ENCODE measurements around the gene NRXN3. TPM values are rescaled to one million over a fixed set of nuclear protein-coding genes. Genes with fewer than 3 reads are reported as not detected.

NRXN3 gene
- total RNA-seq, 1 donor from 2014 or later = 5.9 TPM

DNA sequence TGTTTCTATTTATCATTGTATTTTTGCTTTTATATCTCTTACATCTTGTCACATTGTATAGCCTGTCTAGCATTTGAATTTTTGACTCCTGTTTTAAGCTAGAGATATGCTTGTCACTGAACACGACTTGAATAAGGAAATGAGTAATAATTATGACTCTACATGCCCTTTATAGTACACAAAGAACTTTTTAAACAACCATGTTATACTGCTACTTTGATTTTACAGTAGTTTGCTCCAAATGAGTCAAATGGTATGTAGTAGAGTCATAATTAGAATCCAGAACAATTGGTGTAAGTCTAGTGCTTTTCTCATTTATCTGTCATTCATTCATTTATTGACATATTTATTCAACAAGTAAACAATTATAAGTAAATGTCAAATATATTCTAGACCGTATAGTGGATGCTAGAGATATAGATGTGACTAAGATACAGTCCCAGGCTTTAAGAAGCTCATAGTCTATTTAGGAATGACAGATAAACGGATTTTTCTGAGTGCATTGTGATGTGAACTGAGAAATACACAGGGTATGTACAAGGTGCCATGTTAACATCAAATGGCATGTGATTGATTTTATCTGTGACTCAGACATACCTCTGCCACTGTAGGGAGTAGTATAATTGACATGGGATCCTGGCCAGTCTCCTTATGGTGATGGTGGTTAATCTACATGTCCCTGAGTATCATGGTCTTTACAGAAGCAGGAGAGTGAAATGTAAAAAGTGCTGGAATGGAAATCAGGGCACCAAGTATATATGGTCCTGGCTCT lies 1241.4 kb downstream of the NRXN3 start:
- H3K9me3 Mint-ChIP-seq = peaks cover 2% of the 10 kb centered on the region
- no peak overlapping the region for H3K4me2 ChIP-seq
- no peaks in the 10 kb centered on the region for H3K27me3 ChIP-seq
- H3K79me2 ChIP-seq (ENCODE audit: low read depth) = no peaks in the 10 kb centered on the region
- H3K9ac ChIP-seq = no peak overlapping the region
- DNase-seq (ENCODE audit: low spot score) = no peak
- no peaks in the 10 kb centered on the region for H3K36me3 ChIP-seq
- peaks cover 20% of the 10 kb centered on the region for H3F3A ChIP-seq (ENCODE audit: low read depth)
- no peak for TF ChIP-seq EZH2phosphoT487 (IDR thresholded peaks at IDR 0.05)
- TF ChIP-seq, protein P1, sequence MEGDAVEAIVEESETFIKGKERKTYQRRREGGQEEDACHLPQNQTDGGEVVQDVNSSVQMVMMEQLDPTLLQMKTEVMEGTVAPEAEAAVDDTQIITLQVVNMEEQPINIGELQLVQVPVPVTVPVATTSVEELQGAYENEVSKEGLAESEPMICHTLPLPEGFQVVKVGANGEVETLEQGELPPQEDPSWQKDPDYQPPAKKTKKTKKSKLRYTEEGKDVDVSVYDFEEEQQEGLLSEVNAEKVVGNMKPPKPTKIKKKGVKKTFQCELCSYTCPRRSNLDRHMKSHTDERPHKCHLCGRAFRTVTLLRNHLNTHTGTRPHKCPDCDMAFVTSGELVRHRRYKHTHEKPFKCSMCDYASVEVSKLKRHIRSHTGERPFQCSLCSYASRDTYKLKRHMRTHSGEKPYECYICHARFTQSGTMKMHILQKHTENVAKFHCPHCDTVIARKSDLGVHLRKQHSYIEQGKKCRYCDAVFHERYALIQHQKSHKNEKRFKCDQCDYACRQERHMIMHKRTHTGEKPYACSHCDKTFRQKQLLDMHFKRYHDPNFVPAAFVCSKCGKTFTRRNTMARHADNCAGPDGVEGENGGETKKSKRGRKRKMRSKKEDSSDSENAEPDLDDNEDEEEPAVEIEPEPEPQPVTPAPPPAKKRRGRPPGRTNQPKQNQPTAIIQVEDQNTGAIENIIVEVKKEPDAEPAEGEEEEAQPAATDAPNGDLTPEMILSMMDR (IDR thresholded peaks at IDR 0.05) = no peak
- TF ChIP-seq EZH2 (IDR thresholded peaks at IDR 0.05) = no peak
- no peak overlapping the region for H3K4me3 Mint-ChIP-seq
- H3K27me3 Mint-ChIP-seq (ENCODE audit: insufficient read depth, low read depth) = no peaks in the 10 kb centered on the region
- no peak overlapping the region for H3K4me3 ChIP-seq
- peaks cover 40% of the 10 kb centered on the region for H3K4me1 ChIP-seq
- no peak overlapping the region for H3K27ac Mint-ChIP-seq
- H3K36me3 Mint-ChIP-seq = no peaks in the 10 kb centered on the region
- H3K27ac ChIP-seq = no peak overlapping the region
- no peaks in the 10 kb centered on the region for H3K9me3 ChIP-seq (ENCODE audit: low read depth)
- no peaks in the 10 kb centered on the region for H4K20me1 ChIP-seq (ENCODE audit: low read depth)
- H2AFZ ChIP-seq (replicated peaks) = no peak overlapping the region
- peaks cover 31% of the 10 kb centered on the region for H3K4me1 Mint-ChIP-seq

DNA sequence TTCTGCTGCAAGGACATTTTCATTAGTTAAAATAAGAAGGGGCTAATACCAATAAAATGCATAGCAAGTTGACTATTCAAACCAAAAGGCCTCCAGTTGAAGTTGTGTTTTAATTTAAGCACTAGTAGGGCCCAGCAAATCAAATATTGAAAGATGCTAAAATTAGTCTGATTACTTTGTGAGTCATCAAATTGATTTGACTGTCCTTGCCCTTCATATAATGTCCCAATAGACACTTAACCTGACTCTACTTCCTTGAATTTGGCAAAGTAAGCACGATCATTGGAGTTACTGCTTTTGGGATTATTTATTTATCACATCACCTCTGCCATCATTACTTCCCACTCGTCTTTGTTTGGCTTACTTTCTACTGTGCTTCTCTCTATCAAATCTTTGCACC lies 1242.6 kb downstream of the NRXN3 start:
- H3K4me3 Mint-ChIP-seq = no peak overlapping the region
- peaks cover 27% of the 10 kb centered on the region for H3K4me1 Mint-ChIP-seq
- peaks cover 3% of the 10 kb centered on the region for H3K9me3 Mint-ChIP-seq
- Histone ChIP-seq H3F3A (ENCODE audit: low read depth) (peaks cover 16% of the 10 kb centered on the region), H3K27ac (no peak overlapping the region), H3K4me2 (no peak overlapping the region), H3K9me3 (ENCODE audit: low read depth) (no peaks in the 10 kb centered on the region), H3K36me3 (no peaks in the 10 kb centered on the region), H2AFZ (replicated peaks) (no peak overlapping the region), H3K79me2 (ENCODE audit: low read depth) (no peaks in the 10 kb centered on the region), H3K27me3 (no peaks in the 10 kb centered on the region), H3K4me1 (peaks cover 30% of the 10 kb centered on the region), H3K4me3 (no peak overlapping the region), H4K20me1 (ENCODE audit: low read depth) (no peaks in the 10 kb centered on the region), H3K9ac (no peak overlapping the region)
- no peaks in the 10 kb centered on the region for H3K36me3 Mint-ChIP-seq
- no peak for DNase-seq (ENCODE audit: low spot score)
- H3K27ac Mint-ChIP-seq = no peak overlapping the region
- H3K27me3 Mint-ChIP-seq (ENCODE audit: insufficient read depth, low read depth) = no peaks in the 10 kb centered on the region
- TF ChIP-seq, protein P1 (IDR thresholded peaks at IDR 0.05) = no peak
- TF ChIP-seq EZH2phosphoT487 (IDR thresholded peaks at IDR 0.05) = no peak

DNA sequence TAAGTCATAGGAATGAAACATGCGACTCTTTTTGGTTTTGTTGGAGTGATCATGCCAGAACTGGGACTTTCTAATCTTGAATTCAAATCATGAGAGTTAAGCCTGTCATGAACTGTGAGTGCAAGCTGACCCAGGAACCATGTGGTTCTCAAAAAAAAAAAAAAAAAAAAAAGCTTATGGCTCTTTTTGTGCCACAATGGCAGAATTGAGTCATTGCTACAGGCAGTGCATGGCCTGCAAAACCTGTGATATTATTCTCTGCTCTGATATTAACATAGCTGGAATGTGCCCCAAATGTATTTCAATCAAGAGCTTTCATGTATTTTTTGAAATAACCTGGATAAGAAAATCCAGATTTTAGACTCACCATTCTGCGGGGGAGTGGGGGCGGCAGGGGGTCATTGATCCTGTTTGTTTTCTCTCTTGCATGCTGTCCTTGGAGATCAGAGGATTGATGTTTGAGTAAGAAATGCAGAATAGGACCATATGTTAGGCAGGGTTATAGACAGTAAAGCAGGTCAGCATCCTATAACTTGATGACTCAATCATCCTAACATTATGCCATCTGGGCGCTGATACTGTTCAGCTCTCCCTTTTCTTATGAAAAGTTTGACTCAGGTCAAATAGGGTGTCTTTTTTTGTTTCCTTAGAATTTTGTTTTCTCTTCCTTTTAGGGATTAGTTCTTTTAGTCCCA lies 1243.7 kb downstream of the NRXN3 start:
- no peaks in the 10 kb centered on the region for H3K27me3 ChIP-seq
- no peak for DNase-seq (ENCODE audit: low spot score)
- H3K36me3 ChIP-seq = no peaks in the 10 kb centered on the region
- Mint-ChIP-seq H3K4me1 (peaks cover 16% of the 10 kb centered on the region), H3K36me3 (no peaks in the 10 kb centered on the region), H3K9me3 (peaks cover 3% of the 10 kb centered on the region), H3K27me3 (ENCODE audit: insufficient read depth, low read depth) (no peaks in the 10 kb centered on the region), H3K27ac (no peak overlapping the region), H3K4me3 (no peak overlapping the region)
- H2AFZ ChIP-seq (replicated peaks) = no peak overlapping the region
- no peak overlapping the region for H3K9ac ChIP-seq
- TF ChIP-seq, protein P1 (IDR thresholded peaks at IDR 0.05) = no peak
- no peak for TF ChIP-seq EZH2 (IDR thresholded peaks at IDR 0.05)
- no peak for TF ChIP-seq EZH2phosphoT487 (IDR thresholded peaks at IDR 0.05)
- H3K4me3 ChIP-seq = no peak overlapping the region
- H3K9me3 ChIP-seq (ENCODE audit: low read depth) = no peaks in the 10 kb centered on the region
- H3K27ac ChIP-seq = no peak overlapping the region
- peaks cover 8% of the 10 kb centered on the region for H3F3A ChIP-seq (ENCODE audit: low read depth)
- peaks cover 19% of the 10 kb centered on the region for H3K4me1 ChIP-seq
- H3K79me2 ChIP-seq (ENCODE audit: low read depth) = no peaks in the 10 kb centered on the region
- no peaks in the 10 kb centered on the region for H4K20me1 ChIP-seq (ENCODE audit: low read depth)
- H3K4me2 ChIP-seq = peak overlapping the region; percentile 48
